ENCODE results near the gene THEMIS.

- TF ChIP-seq GATA2 (IDR thresholded peaks at IDR 0.05; ENCODE audit: low read depth, low read length) (no peak), GATA3 (IDR thresholded peaks at IDR 0.05; ENCODE audit: low read depth, low read length) (no peak)
These were observed 175.0 kb downstream of the THEMIS start for GRCh38 chr6:127725821-127726220.
